Activated T-helper 1 cell treated with Interleukin-2 at 50 U/mL for 16 hours (primary cell): Measurements from ENCODE around the gene CALN1.
"Not testable (repeated sequence)": the region's sequence is repeated elsewhere in the genome, so short reads cannot be mapped to it uniquely, and the experiment has no call there.

ENCODE experiments used
- DNase-seq: peaks from one replicate; pipeline ENCODE4 v3.0.0-alpha.2; 2020; ENCODE audit warnings: low read depth

Gene CALN1

DNA sequence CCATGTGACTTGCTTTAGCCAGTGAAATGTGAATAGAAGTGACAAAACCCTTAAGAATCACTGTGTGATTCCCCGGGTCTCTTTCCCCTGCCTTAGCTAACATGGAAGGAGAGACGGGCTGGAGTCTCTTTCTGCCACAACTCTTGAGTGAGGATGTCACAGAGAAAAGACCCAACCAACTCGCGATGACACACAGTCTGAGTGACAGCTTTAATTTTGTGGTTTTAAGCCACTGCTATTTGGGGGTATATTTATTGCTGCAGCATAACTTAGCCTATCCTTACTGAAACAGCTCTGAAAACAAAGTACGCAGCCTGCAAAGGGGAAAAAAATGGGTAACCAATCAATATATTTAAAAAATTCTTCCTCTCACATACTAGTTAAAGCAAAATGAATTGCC, 319.4 kb downstream of the CALN1 start:
- DNase-seq, result no peak

DNA sequence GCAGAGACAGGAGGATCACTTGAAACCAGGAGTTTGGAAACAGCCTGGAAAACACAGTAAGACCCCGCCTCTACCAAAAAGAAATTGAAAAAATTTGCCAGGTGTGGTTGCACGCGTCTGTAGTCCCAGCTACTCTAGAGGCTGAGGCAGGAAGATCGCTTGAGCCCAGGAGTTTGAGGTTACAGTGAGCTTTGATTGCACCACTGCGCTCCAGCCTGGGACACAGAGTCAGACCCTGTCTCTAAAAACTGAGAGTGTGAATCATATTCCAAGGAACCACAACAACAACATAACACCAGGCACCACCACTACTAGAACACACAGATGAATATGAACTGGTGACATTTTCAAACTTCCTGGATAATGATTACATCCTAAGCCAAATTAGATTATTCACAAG, 324.2 kb downstream of the CALN1 start:
- DNase-seq, result no peak

DNA sequence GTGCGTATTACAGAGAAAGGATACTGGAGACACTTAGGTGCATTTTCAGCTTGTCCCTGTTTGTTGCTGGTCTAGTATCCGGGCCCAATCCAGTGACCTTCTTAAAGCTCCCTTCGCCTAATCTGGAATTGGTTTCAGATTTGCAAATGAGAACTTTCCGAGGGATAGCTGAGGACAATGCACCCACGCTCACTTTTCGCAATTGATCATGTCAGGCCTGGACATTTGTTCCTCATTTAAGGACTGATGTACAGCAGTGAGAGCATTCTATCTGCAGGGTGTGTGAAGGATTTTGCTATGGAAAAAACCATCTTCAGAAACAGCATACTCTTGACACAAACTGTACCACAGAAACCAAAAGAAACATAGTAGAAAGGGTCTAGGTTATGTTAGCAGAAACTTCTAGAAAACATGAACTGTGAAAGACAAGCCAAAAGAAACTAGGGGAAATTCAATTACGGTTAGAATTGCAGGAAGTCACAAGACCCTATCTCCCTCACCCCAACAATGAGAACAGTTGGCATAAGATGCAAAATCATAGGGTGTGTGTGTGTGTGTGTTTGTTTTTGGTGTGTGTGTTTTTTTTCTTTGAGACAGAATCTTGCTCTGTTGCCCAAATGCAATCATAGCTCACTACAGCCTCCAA, 331.1 kb downstream of the CALN1 start:
- DNase-seq, result no peak

DNA sequence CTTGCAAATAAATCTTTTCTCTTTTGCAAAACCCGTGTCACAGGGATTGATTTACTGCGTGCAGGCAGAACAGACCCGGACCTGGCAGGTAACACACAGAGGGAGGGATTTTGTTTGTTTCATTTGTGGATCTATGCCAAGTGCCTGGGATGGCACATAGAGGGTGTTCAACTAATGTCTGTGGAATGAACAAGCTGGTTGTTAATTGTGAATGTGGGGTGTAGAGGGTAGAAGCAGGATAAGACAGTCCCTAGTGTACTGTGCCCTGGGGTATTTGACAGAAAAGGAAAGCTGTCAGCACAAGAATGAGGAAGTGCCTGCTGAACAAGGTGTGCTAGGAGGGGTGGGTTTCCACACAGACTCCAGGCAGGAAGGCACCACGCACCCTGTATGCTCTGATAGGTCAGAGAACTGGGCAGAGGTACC, 331.8 kb downstream of the CALN1 start:
- no peak for DNase-seq

DNA sequence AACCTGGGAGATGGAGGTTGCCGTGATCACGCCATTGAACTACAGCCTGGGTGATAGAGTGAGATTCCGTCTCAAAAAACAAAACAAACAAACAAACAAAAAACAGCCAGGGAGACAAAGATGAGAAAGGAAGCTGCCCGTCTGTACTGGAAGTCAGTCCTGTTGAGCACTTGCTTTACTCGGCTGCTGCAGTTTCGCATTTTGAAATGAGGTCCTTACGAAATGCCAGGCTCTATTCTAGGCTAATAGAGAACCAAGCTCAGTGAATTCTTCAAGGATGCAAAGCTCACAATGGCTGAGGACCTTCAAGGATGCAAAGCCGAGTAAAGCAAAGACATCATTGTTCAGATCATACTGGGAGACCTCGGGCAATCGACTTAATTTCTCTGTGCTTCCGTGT, 333.3 kb downstream of the CALN1 start:
- DNase-seq, result no peak

DNA sequence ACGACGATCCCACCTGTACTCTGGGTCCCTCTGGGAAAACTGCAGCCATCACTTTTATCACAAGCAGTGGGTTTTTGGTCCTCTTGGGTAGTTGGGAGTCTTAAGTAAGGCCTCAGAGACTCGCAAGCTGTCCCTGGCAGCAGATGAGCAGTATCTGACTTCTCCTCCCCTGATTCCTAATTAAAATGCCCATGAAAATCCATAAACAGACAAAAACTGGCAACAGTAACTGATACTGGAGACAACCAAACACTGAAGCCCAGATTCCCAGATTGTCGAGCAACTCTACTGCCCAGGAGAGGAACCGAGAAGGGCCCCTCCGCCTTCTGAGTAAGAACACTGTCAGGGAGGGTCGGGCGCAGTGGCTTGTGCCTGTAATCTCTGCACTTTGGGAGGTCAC, 333.8 kb downstream of the CALN1 start:
- DNase-seq, result no peak

DNA sequence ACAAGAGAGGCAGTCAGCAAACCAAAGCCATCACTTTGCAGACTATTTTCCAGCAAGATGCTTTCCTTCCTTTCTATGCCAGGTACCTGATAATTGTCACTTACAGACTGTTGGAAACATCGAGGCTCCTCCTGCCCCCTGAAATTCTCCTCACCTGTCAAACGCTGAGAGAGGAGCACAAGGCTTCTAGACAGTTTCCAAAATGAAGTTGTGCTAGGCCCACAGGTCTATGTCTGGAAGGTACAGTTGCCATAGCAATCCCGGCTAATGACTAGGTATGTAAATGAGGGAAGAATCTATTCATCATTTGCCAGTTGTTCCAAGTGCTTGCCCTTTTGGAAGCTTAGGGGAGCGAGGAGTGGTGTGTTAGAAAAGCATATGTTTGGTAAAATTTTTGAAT, 334.4 kb downstream of the CALN1 start:
- DNase-seq, result no peak

DNA sequence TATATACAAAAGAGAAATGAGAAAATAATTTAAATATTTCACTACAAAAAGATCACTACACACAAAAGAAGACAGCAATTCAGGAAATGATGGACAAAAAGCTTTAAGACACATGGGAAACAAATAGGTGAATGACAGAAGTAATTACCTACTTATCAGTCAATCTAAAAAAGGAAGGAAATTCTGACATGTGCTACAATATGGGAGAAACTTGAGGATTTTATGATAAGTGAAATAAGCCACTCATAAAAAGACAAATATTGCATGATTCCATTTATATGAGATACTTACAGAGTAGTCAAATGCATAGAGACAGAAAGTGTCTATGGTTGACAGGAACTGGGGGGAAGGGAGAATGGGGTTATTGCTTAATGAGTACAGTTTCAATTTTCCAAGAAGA, 339.2 kb downstream of the CALN1 start:
- no peak for DNase-seq

DNA sequence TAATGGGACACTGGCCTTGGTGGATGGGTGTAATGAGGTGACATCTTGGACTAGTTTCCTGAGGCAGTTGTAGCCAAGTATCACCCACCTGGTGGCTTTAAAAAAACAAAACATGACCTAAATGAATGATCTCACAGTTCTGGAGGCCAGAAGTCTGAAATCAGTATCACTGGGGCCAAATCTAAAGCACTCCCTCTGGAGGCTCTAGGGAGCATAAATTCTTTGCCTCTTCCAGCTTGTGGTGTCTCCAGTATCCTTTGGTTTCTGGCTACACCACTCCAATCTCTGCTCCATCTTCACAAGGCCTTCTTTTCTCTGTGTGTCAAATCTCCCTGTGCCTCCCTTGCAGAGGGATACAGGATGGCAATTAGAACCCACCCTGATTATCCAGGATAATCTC, 342.9 kb downstream of the CALN1 start:
- no peak for DNase-seq

DNA sequence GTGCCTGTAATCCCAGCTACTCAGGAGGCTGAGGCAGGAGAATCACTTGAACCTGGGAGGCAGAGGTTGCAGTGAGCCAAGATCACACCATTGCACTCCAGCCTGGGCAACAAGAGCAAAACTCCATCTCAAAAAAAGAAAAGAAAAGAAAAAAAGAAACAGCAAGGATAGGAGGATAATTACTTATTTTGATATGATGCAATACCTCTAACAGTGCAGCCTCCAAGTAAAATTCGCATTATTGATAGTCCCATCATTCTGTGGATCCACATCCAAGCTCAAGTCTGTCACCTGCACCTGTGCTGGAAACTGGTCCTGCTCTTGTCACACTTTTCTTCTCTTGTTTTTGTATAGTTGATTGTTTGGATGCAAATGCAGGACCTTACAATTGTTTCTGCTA, 346.4 kb downstream of the CALN1 start:
- DNase-seq, result not testable (repeated sequence)

DNA sequence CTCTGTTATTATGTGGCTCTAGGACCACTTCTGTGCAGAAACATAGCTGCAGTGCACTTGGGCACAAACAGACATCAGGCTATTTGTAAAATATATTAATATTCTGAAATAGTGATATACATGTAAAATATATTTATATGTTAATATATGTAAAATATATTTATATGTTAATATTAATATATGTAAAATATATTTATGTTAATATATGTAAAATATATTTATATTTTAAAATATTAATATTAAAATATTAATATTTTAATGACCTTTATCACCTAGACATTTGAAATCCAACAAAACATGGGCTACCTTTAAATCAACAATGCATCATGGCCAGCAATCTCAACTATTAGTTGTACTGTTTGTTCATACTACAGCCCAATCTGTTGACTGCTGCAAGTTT, 347.2 kb downstream of the CALN1 start:
- no peak for DNase-seq

DNA sequence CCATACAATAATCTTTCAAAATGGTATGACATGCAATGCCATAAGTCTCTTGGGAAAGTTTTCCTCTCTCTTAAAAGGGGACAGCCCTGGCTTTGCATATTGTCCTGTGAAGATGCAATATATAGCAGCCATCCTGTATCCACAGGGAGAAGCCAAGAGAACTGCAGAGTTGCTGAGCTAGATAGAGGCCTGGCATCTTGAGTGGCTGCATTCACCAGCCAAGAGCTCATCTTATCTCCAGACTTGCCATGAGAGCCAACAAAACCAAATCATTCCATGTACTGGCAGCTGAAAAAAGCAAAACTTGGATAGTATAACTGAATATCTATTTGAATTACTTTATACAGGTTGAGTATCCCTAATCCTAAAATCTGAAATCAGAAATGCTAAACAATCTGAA, 348.8 kb downstream of the CALN1 start:
- DNase-seq, result no peak

DNA sequence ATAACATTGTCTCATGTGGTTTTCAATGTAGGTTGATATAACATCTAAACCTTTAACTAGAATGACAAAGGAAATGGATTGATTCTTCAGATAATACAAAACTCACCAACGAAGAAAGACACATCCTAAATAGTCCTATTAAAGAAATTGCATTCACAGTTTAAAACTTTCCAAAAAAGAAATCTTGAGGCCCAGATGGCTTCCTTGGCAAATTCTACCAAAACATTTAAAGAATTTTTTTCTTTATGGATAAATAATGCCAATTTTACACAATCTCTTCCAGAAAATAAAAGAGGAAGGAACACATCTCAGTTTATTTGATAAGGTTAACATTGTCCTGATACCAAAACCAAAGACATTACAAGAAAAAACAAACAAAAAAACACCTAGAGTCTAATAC, 349.5 kb downstream of the CALN1 start:
- DNase-seq, result no peak

DNA sequence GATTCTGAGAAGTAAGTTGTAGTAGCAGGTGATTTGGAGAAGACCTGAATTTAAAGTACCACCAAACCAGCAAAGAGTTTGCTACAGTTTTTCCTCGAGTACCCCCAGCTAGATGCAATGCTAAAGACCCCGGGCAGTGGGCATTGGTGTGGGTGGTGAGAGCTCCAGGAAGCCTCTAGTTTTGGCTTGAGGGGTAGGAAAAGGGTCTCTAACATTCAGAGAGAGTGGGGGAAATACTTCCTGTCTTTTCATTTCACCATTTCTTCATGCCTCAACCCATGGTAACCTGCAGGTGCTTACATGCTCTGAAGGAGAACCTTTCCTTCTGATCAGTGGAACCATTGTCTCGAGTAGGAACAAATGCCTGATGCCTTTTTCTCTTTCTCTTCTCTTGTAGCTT, 352.2 kb downstream of the CALN1 start:
- no peak for DNase-seq

DNA sequence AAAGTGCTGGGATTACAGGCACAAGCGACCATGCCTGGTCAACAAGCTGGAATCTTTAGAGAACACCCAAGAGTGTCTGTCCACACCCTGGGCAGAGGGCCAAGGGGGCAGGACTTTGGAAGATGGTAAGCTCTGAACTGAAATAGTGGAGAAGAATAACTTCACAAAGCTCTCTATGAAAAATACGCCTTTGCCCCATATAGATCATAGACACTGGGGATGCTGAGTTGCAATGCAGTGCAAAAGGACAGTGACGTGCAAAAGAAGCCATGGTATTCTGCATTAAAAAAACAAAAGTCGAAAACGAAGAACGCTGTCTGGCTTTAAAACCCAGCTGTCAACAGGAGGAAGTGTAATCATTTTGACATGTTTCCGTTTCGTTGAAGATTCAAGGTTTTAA, 353.6 kb downstream of the CALN1 start:
- no peak for DNase-seq

DNA sequence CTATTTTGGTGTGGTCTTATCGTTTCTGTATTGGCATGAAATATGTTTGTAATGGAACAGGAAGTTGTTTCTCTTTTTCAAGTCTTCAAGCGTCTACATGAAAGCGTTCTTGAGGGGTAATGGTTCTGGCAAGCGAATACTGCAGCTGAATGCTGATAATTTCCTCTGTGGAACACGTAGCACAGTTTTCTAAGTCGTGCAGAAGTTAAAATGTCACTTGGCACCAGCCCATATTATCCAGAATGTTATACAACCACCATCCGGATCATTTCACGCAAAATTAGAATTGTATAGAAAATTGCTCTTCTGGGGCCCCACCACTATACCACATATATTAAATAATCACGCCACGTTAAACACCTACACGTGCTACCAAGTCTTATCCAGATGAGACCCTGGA, 354.3 kb downstream of the CALN1 start:
- DNase-seq, result no peak

DNA sequence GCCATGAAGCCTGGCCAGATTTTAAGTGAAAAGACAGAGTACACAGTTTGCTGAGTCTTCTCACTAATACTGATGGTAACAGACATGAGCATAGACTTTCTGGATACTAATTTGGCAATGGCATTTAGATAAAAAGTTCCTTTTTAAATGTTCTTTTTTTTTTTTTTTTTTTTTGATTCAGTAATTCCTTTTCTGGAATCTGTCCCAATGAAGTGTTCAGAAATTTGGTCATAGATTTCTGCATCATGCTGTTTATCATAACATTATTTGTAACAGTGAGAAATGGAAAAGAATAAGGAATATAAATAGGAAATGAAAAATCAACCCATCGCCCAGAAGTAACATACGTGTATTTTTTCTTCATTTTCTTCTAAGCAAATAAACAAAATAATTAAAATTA, 354.9 kb downstream of the CALN1 start:
- DNase-seq, result no peak

DNA sequence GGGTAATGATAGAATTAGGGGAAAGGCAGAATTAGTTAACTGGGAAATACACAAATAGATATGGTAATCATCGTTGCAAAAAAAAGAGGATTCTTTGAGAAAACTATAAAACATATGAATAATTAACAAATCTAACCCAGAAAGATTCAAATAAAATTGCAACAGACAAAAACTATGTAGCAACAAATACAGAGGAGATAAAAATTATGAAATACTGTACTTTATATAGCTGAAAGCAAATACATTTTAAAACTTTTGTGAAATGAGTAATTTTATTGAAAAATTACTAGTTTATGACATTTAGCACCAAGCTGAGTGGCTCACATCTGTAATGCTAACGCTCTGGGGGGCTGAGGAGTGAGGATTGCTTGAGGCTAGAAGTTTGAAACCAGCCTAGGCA, 356.7 kb downstream of the CALN1 start:
- no peak for DNase-seq

DNA sequence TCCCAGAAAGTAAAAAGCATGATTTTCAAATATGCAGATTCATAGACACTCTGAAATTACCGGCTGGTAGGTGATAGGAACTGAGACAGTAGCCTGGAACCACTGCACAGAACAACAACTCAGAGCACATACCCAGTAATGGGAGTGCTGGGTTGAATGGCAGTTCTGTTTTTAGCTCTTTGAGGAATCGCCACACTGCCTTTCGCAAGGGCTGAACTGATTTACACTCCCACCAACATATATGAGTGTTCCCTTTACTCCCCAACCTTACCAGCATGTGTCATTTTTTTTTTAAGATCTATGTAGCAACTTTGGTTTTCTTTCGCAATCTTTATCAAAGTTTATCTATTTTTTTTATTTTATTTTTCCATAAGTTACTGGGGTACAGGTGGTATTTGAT, 358.8 kb downstream of the CALN1 start:
- no peak for DNase-seq

DNA sequence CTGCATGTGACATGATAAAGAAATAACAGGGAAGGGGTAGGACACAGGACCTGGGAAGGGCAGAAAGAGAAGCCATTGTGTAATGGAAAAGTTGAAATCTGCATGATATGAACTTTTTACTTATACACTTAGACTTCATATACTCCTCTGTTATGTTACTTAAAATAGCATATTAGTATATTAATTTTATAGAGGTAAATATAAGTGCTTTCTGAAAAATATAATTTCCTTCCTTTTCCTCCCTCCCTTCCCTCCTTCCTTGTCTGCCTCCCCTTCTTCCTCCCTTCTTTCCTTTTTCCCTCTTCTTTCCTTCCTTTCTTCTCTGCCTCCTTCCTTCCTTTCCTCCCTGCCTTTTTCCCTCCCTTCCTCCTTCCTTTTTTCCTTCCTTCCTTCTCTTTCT, 363.7 kb downstream of the CALN1 start:
- DNase-seq, result no peak

DNA sequence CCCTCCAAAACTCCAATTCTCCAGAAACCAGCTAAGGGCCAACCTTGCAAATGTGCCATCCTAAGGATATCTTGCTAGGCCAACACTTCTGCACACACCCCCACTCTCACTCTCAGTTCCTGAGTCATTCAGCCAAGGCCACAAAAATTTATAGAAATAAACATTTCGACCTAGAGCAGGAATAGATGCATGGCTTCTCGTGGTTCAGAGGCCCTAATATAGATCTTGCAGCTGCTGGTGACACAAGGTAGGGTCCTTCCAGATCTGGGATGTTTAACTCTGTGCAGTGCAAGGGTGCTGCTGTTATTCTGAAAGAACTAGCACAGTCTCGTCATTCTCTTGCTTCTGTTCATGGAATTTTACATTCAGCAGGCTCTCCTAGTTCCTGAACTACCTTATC, 369.3 kb downstream of the CALN1 start:
- no peak for DNase-seq

DNA sequence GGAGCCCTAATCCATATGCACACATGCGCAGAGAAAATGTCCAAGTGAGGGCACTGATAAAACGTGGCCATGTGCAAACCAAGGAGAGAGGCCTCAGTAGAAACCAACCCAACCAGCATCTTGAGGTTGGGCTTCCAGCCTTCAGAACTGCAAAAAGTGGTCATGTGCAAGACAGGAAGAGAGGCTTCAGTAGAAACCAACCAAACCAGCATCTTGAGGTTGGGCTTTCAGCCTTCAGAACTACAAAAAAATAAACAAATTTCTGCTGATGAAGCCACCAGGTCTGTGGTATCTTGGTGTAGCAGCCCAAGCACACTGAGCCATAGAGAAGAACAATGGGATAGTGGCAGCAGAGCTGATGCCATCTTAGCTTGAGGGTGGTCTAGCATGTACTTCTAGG, 371.5 kb downstream of the CALN1 start:
- no peak for DNase-seq

DNA sequence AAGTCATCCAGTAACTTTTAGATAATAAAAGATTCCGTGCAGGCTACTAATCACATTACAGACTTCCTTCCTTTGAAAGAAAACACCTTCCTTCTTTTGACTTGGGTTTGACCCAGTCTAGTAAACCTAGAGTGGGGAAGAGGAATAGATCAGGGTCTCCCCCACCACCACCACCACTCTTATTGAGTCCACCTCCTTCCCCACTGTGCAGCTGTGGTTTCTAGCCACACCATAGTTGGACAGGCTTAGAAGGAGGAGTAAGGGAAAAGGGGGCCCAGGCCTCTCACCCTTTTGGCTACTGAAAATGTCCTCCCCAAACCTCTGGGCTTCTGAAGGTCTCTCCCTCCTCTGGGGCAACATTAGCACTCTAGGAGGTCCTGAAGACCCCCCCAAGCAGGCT, 372.7 kb downstream of the CALN1 start:
- no peak for DNase-seq

DNA sequence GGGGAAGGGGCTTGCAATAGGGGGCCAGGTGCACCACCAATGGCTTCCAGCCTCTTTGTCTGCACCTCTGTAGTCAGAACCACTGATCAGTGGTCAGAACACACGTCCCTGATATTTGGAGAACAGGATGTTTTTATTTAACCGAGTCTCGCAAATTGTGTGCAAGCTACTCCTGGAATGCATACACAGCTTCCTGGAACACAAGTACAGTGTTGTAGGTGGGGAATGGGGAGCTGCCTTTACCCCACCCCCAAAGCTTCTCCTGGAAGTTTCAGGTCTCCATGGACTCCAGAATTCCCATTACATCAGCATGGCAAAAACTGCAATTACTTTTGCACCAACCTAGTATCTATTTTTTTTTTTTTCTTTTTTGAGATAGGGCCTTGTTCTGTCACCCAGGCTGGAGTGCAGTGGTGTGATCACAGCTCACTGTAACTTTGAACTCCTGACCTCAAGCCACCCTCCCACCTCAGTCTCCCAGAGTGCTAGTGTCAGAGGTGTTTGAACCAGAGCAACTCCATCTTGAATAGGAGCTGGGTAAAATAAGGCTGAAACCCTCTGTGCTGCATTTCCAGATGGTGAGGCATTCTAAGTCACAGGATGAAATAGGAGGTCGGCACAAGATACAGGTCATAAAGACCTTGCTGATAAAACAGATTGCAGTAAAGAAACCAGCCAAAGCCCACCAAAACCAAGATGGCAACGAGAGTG, 374.0 kb downstream of the CALN1 start:
- no peak for DNase-seq
